CD4-positive, alpha-beta T cell treated with Interleukin-1 beta for 1 hour (primary cell): Measurements from ENCODE around the gene FOXP4.

Experiments
- DNase-seq, 2 donors: peaks; one replicate each; pipeline ENCODE4 v3.0.0-alpha.2; 2020 to 2022

FOXP4 gene

DNA sequence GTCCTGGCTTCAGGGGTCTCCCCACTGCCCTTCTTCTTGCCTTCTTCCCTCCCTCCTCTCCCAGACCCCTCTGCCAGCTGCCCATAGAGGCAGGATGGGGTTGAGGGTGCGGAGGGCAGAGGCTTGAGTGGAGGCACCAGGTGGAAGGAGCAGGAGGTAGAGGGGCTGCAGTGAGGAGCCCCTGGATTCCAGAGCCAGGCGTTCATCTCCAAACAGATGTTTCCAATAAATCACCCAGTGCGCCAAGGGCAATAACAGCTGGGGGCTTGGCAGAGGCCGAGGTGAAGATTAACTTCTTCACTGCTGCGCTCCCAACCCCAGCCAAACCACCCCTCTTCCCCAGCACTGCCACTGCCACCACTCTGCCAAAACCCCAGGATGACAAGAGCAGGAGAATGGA lies 102.7 kb downstream of the FOXP4 start:
- no peak for DNase-seq

DNA sequence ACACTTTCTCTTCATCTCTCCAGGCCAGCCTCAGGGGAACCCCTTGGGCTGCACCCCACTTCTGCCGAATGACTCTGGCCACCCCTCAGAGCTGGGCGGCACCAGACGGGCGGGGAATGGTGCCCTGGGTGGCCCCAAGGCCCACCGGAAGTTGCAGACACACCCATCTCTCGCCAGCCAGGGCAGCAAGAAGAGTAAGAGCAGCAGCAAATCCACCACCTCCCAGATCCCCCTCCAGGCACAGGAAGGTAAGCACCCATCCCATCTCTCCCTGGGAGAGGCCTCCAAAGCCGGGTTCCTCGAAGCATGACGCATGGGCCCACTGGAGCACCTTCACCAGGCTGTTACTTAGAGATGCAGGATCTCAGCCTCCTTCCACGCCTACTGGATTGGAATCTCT lies 103.4 kb downstream of the FOXP4 start:
- no peak for DNase-seq

DNA sequence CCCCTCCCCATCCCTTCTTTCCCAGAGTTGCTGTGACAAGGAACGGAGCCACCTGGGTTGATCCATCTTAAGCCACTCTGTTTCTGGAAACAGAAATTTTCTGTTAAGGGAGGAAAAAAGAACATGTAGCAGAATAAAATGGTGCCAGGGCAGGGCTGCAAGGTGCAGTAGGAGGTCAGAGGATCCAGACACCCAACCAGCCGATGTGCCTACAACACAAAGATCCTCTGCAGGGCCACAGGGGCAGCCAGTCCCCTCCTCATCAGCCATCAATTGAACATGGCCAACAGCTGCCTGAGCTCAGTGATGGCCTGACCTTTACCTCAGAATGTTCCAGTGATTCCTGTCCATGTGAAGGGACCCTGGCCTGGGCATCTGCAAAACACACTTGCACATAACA lies 103.9 kb downstream of the FOXP4 start:
- DNase-seq = no peak

DNA sequence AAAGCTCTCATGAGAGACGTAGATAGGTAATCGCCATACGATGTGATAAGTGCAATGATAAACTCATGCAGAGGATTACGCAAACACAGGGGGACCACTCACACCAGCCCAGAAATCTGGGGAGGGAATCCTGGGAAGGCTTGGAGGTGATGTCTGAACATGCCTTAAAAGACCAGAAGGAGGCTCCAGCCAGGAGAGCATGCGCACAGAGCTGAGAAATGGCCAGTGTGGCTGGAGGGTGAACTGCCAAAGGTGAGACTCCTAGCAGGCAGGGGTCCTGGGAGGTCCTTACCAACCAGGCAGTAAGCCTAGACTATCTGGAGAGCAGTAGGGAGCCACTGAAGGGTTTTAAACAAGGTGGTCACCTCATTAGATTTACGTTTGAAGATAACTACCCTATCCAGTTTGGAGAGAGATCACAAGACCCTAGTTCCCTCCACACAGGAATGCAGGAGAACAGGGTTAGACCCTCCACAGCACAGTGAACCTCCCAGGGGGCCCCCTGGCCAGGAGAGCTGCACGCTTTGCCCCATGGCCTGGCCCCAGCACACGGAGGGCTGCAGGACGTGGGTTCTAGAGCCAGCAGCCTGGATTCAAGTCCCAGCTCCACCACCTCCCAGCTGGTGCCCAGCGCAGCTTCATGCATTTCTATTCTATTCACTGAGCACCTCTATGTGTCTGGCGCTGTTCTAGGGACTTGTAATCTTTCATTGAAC lies 105.2 kb downstream of the FOXP4 start:
- no peak for DNase-seq
